Measurements from ENCODE around the gene FAM3D.

FAM3D gene

DNA sequence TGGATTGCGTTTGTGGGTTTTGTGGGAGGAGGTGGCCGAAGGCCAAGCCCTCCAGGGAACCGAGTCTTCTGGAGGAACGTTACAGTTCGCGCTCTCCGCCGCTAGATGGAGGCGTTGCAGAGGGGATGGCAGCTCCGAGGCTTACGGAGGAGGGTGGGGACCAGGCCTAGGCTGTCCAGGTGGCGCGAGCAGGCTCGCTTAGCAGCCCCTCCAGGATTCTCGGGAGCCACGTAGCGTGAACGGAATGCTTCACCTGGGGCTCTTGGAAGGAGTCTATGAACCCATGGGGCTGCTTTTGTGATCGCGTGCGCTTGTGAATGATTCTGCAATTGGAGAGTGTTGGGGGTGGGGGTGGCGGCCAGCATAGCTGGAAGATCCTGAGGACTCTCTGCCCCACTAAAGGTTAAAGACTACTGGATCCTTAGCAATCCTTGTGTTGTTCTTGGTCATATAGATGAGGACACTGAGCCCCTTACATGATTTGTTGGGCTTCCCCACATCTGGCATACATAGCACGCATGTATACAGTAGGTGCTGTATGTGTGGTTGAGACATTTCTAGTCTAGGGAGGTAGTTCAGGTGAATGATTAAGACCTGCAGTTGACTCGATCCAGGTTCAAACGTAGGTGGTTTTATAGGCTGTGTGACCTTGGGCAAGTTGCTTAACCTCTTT, 25.7 kb downstream of the FAM3D start:
- TF ChIP-seq, protein P1, sequence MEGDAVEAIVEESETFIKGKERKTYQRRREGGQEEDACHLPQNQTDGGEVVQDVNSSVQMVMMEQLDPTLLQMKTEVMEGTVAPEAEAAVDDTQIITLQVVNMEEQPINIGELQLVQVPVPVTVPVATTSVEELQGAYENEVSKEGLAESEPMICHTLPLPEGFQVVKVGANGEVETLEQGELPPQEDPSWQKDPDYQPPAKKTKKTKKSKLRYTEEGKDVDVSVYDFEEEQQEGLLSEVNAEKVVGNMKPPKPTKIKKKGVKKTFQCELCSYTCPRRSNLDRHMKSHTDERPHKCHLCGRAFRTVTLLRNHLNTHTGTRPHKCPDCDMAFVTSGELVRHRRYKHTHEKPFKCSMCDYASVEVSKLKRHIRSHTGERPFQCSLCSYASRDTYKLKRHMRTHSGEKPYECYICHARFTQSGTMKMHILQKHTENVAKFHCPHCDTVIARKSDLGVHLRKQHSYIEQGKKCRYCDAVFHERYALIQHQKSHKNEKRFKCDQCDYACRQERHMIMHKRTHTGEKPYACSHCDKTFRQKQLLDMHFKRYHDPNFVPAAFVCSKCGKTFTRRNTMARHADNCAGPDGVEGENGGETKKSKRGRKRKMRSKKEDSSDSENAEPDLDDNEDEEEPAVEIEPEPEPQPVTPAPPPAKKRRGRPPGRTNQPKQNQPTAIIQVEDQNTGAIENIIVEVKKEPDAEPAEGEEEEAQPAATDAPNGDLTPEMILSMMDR (conservative IDR thresholded peaks at IDR 0.05; ENCODE audit: low read depth, low read length) = peak; percentile 92
- DNase-seq (ENCODE audit: low read depth) = no peak
- H3K4me3 ChIP-seq (ENCODE audit: low read length) = no peak overlapping the region

DNA sequence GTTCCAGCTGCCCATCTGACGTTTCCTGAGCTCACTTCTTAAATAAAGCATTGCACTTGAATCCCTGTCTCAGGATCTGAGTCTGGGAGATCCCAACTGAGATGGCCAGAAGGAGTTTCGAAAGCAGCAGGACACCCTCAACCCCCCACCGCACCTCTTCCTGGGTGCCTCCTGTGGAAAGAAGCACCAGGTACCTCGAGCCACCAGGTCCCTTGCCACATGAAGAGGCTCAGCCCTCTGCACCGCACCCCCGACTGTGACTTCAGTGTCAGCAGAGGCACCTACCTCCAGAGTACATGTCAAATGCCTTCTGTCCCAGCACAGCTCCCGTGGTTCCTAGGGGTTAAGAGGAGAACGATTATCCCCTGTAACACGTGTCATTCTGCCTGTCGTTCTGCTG, 26.7 kb downstream of the FAM3D start:
- no peak overlapping the region for H3K4me3 ChIP-seq (ENCODE audit: low read length)
- TF ChIP-seq, protein P1 (conservative IDR thresholded peaks at IDR 0.05; ENCODE audit: low read depth, low read length) = no peak
- DNase-seq (ENCODE audit: low read depth) = no peak

DNA sequence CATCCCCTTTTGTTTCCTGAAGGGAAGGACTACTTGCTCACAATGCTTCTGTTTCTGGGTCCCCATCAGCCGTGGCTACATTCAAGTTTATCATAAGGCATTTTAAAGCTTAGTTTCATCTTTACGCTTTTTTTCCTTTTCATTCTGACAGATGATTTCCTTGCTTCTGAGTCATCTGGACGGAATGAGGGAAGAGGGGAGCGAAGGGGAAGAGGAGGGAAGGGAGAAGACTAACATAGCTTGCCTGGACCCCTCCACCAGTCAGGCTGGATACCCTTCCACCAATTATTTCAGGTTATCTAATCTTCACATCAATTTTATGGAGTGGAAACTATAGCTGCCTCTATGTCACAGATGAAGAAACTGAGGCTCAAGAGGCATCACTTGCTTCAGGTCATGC, 27.6 kb downstream of the FAM3D start:
- TF ChIP-seq, protein P1 (conservative IDR thresholded peaks at IDR 0.05; ENCODE audit: low read depth, low read length) = no peak
- no peak for DNase-seq (ENCODE audit: low read depth)
- no peak overlapping the region for H3K4me3 ChIP-seq (ENCODE audit: low read length)

DNA sequence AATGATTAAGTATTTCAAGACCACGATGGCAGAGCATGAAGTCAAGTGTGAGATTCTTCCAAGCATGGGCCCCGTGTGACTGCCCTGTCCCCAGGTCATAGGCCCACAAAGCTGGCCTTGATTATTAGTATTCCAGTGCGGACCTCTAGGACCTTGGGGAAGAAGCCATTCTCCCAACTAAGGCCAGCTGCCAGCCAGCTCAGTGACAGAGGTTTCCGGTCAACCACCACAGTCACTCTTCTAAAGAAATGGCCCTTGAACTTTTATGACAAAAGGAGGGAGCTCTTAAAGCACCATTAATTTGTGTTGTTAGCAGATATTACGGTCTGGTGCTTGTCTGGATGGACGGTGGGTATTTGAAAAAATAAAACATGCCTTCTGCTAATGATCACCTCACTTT, 28.0 kb downstream of the FAM3D start:
- TF ChIP-seq, protein P1 (conservative IDR thresholded peaks at IDR 0.05; ENCODE audit: low read depth, low read length) = no peak
- DNase-seq (ENCODE audit: low read depth) = no peak
- H3K4me3 ChIP-seq (ENCODE audit: low read length) = no peak overlapping the region

DNA sequence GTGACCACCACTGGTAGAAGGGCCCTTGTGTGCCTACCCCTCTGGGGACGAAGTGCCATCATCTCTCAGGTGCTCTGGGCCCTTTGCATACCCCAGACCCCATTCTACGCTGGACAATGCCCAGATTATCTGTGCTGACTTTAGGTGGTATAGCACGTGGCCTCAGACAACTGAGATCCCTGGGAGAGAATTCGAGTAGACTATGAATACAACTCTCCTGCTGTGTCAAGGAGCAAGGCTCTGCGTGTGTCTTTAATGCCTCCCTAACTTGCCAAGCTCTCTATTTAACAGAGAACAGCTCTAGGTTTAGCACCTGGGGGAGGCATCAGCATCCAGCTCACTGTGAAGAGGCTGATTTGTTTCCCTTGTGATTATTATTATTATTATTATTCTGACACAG, 29.1 kb downstream of the FAM3D start:
- TF ChIP-seq, protein P1 (conservative IDR thresholded peaks at IDR 0.05; ENCODE audit: low read depth, low read length) = no peak
- no peak overlapping the region for H3K4me3 ChIP-seq (ENCODE audit: low read length)
- DNase-seq (ENCODE audit: low read depth) = no peak

DNA sequence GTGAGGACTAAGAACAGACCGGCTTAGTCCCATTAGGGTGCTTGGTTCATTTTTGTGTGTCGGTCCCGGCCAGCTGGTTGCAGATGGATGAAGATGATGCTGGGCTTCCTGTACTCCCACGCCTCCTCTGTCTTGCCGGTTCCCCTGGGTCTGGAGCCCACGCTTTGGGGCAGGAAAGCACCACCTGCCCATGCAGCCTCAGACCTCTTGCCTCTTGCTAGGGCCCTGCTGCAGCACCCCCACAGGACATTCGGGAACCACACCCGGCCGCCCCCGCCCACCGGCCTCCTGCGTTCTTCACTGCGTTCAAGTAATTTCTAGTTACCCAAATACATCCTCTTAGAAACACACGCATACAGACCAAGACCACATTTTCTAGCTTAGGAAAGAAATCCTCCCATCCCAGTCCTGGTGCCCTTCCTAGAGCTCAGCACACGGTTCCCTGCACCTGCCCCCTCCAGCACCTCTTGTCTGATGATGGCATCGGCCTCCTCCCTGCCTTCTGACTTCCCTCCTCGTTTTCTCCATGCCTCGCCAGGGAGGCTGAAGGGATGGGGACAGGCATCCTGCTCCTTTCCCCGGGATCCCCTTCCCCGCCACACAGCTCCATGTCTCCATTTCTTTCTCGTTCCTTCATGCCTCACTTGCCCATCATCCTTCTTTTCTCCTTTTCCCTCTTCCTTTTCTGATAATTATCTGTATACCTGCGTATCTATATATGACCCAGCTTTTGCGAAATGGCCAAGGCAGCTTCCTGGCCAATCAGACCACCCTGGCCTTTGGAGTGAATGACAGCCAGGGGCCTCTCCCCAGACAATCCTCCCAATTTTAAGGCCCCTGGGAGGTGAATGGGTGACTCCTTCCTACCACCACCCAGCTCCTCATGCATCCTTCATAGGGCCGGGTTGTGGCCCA, 30.9 kb downstream of the FAM3D start:
- no peak overlapping the region for H3K4me3 ChIP-seq (ENCODE audit: low read length)
- DNase-seq (ENCODE audit: low read depth) = no peak
- TF ChIP-seq, protein P1 (conservative IDR thresholded peaks at IDR 0.05; ENCODE audit: low read depth, low read length) = no peak
